GM12872 (cell line): Measurements from ENCODE around the gene WNT6.

Experiments
- TF ChIP-seq, protein P1 (sequence below): IDR thresholded peaks from 3 replicates; pipeline ENCODE4 v1.5.1; 2011; ENCODE audit warnings: low read depth, mild to moderate bottlenecking, low read length, moderate library complexity; ENCODE audit not compliant: insufficient read depth

The WNT6 gene

DNA sequence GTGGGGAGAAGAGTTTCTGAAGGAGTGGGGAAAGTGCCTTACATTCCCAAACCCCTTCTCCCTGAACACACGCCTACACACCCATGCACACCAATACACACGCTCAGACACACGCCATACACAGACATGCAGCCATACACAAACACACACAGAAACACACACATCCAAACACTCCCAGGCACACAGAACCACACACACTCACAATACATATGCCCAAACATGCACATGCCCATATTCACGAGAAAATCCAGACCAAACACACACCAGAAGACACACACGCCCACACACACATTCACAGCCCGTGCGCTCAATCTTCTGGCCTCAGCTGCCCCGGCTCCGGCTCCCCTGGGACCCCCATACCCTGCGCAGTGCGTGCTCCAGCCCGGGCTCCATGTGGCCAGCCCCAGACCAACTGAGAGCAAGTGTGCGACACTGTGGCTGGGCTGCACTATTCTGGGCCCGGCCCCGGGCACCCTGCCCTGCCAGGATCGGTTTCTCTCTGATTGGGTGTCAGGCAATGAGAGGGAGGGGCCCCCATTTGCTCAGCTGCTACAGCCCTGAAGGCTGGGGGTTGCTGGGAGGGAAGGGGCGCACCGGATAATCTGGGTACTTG is 28.1 kb upstream of the WNT6 start, which contains the start of gene PRKAG3:
Gene PRKAG3, minus strand, starts transcription at position 426 of the 613 bp plus-strand sequence.
- TF ChIP-seq, protein P1, sequence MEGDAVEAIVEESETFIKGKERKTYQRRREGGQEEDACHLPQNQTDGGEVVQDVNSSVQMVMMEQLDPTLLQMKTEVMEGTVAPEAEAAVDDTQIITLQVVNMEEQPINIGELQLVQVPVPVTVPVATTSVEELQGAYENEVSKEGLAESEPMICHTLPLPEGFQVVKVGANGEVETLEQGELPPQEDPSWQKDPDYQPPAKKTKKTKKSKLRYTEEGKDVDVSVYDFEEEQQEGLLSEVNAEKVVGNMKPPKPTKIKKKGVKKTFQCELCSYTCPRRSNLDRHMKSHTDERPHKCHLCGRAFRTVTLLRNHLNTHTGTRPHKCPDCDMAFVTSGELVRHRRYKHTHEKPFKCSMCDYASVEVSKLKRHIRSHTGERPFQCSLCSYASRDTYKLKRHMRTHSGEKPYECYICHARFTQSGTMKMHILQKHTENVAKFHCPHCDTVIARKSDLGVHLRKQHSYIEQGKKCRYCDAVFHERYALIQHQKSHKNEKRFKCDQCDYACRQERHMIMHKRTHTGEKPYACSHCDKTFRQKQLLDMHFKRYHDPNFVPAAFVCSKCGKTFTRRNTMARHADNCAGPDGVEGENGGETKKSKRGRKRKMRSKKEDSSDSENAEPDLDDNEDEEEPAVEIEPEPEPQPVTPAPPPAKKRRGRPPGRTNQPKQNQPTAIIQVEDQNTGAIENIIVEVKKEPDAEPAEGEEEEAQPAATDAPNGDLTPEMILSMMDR = no peak

DNA sequence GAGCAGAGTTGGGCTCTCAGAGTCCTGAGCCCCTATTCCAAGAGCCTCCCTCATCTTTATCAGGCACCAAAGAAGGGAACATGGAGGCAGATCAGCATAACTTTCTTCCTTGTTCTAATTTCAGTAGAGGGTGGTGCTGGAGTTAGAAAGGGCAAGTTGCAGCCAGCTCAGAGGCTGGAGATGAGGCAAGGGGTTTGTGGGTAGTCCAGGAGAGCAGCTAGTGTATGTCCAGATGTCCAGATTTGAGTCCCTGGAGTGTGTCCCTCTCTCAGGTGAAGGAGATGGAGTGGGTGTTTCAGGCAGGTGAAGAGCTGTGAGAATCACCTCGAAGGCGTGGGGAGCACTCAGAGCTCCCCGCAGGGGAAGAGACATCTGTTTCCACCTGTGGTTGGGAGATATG is 27.5 kb upstream of the WNT6 start:
- TF ChIP-seq, protein P1 = no peak

DNA sequence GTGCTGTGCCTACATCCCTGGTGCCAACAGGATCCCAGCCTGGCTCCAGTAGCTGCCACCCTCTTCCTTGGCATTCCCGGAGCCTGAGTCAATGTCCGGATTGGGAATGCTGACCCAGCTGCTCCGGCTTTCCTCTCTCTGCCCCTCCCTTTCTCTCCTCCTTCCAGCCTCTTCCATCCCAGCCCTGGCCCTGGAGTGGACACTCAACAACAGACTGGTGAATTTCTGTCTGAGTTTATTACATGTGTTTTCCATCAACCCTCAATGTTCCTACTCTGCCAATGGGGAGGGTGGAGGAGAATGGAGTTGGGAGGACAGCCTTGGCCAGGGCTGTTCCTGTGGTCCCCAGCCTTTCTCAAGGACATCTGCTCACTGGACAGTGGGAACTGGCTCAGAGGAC is 27.1 kb upstream of the WNT6 start:
- TF ChIP-seq, protein P1 = no peak

DNA sequence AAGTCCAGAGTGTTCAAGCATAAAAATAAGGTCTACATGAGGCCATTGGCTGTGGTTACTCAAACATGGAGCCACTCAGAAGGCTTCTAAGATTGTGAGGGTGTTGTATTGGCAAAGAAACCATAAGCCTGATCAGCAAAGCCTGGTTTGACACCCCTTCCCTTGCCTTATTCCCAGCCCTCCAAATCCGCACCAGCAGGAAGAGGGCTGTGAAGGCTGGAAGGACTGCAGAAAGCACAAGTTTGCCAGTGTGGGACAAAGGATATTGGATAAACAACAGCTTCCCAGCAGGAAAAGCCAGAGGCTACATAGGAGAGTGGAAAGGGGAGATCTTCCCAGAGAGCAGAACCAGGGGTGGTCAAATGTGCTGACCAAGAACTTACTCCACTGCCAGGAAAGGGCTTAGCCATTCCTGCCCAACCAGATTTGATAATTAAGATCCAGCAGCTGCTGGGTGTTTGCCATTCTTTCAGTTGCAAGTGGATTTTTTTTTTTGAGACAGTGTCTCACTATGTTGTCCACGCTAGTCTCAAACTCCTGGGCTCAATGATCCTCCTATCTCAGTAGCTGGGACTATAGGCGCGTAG is 26.5 kb upstream of the WNT6 start:
- TF ChIP-seq, protein P1 = no peak

DNA sequence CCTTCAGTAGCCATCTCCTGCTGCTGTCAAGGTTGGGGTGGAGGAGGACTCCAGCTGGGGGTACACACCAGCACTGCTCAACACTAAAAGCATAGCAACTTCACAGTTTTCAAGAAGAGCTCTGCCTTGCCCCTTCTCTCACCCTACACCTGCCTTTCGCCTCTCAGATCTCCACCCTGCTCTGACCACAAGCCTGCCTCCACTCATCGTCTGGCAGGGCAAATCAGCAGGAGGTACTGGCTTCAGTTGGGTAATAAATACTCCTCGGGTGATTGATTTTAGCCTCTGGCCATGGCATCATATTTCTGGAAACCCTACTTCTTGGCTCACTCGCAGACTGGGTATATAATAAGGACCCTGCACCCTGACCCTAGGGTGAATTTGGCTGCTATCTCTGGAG is 24.9 kb upstream of the WNT6 start:
- TF ChIP-seq, protein P1 = no peak

DNA sequence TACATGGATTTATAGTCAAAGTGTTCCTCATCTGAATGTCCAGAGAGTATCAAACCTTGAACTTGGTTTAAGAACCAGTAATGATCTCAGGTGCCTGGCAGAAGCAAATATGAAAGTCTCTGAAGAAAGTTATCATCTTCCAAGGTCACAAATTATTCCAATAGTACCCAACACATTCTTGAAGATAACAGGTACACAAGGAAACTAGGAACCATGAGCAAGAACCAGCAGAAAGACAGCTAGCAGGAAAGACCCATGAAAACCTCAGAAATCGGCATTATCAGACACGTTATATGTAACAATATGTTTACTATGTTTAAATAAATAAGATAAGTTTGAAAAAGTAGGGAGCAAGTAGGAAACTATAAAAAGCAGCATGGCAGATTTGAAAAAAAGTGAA is 22.1 kb upstream of the WNT6 start:
- TF ChIP-seq, protein P1 = no peak

DNA sequence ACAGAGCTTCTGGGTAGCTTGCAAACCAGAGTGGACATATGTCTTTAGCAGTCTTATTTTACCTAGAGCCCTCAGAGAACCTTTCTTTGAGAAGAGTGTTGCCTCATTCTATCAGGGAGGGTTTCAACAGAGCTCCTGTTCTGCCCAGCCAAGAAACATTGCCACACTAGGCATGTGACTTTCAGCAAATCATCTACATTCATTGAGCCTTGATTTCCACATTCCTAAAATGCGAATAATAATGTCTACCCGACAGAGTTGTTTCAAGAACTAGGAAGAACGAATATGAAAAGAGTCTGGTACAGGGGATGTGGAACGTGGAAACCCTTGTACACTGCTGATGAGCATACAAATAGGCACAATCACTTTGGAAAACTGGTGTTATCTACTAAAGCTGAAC is 20.2 kb upstream of the WNT6 start:
- TF ChIP-seq, protein P1 = no peak
